PC-3 (cell line): Measurements from ENCODE around the gene MYBPC3.

Source experiments
- CTCF ChIP-seq: fragments of 300-600 bp; sonication (generic); conservative IDR thresholded peaks from 2 replicates; pipeline ENCODE4 v1.5.1; 2017; ENCODE audit warnings: antibody characterized with exemption, low read depth, mild to moderate bottlenecking, low read length
- EZH2 ChIP-seq: fragments of 300-600 bp; sonication (generic); IDR thresholded peaks from one replicate; pipeline ENCODE4 v1.6.1; 2017; ENCODE audit warnings: antibody characterized with exemption, mild to moderate bottlenecking, low read length; ENCODE audit not compliant: unreplicated experiment
- EZH2phosphoT487 ChIP-seq: fragments of 300-600 bp; sonication (generic); IDR thresholded peaks from 2 replicates; pipeline ENCODE4 v1.6.1; 2018; ENCODE audit warnings: mild to moderate bottlenecking, antibody characterized with exemption, low read length, borderline replicate concordance

DNA sequence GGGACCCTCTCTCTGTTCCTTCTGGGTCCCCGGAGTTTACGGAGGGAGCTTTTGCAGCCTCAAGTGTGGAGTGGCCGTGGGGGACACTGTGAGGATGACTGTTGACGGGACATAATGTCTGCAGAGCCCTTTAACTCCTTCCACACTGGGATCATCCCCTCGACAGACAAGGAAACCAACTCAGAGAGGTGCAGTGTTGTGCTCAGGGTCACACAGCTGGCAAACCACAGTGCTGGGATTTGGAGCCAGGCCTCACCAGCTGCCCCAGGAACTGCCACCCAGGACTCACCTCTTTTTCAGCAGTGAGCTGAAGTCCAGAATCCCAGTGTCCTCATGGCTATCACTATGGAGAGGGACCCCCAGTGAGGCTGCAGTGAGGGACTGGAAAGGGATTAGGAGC is 5.4 kb downstream of the MYBPC3 start:
- TF ChIP-seq CTCF (no peak), EZH2 (no peak), EZH2phosphoT487 (no peak)
